Prostate gland (tissue), 2 donors: ENCODE results near the gene OSBPL7.

Experiments
- POLR2A ChIP-seq: fragments of 450-650 bp; IDR thresholded peaks from one replicate; pipeline ENCODE4 v1.6.1; 2016; ENCODE audit warnings: antibody characterized with exemption, mild to moderate bottlenecking
- POLR2AphosphoS5 ChIP-seq: sonication (generic); formaldehyde crosslinking; IDR thresholded peaks from one replicate; pipeline ENCODE4 v1.6.1; 2017; ENCODE audit warnings: antibody characterized with exemption
- TF ChIP-seq, protein P1 (sequence below), 4 experiments: fragments of 200-600 bp in 2 of 4; fragments of 450-650 bp in 2 of 4; sonication (generic) in 2 of 4; IDR thresholded peaks; 1 replicate in 3 of 4; 2 replicates in 1 of 4; pipeline ENCODE4 v1.5.1; 2016 to 2019; ENCODE audit warnings: antibody characterized with exemption in 4 of 4, mild to moderate bottlenecking in 2 of 4, moderate library complexity in 2 of 4

DNA sequence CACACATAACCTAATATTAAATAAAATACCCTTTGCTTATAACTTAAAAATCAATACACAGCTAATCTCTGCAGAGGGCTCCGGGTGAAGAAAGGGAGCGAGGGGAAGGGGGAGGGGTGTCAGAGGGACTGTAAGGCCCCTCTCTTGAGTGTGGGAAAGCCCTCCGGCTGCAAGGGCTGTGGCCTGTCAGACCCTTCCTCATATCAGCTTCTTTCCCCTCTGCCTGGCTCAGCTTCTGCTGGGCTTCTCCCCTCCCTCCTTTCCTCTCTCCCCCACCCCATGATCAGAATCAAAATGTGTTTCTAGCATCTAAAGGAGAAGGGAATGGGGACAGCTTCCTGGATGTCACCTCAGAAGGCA, 24.1 kb upstream of the OSBPL7 start:
- no peak for TF ChIP-seq POLR2AphosphoS5
- TF ChIP-seq, protein P1, sequence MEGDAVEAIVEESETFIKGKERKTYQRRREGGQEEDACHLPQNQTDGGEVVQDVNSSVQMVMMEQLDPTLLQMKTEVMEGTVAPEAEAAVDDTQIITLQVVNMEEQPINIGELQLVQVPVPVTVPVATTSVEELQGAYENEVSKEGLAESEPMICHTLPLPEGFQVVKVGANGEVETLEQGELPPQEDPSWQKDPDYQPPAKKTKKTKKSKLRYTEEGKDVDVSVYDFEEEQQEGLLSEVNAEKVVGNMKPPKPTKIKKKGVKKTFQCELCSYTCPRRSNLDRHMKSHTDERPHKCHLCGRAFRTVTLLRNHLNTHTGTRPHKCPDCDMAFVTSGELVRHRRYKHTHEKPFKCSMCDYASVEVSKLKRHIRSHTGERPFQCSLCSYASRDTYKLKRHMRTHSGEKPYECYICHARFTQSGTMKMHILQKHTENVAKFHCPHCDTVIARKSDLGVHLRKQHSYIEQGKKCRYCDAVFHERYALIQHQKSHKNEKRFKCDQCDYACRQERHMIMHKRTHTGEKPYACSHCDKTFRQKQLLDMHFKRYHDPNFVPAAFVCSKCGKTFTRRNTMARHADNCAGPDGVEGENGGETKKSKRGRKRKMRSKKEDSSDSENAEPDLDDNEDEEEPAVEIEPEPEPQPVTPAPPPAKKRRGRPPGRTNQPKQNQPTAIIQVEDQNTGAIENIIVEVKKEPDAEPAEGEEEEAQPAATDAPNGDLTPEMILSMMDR (IDR thresholded peaks at IDR 0.05), result no peak
- no peak for TF ChIP-seq POLR2A
